IMR-90 (cell line): ENCODE results near the gene STAT4. TPM values are rescaled to one million over a fixed set of nuclear protein-coding genes. Genes with fewer than 3 reads are reported as not detected.

ENCODE experiments used
- ATAC-seq: fragments of 200-7000 bp; cut with Tn5 transposase; 2 replicates; pipeline ENCODE4 v1.9.1; 2020; ENCODE audit warnings: low read depth, mild to moderate bottlenecking, moderate library complexity
- BruUV-seq: library from RNA; stranded (reverse); fragments of 400-500 nt; replicated peaks from 2 replicates; lab custom pipeline; 2021; lab: Mats Ljungman, UMichigan
- CTCF ChIA-PET: fragments of 300-600 bp; formaldehyde crosslinking; extraction: SDS; loops from one replicate; lab custom pipeline; 2021; ENCODE audit warnings: antibody characterized with exemption; lab: Yijun Ruan, JAX
- POLR2A ChIA-PET: fragments of 300-600 bp; sonication (Branson Sonifier 250); formaldehyde crosslinking; loops from one replicate; lab custom pipeline; 2022; ENCODE audit warnings: antibody characterized with exemption; ENCODE audit not compliant: unreplicated experiment; lab: Charles Lee
- DNase-seq: peaks from one replicate; pipeline ENCODE4 v3.0.0; 2013
- H2AFZ ChIP-seq: replicated peaks from 2 replicates; pipeline ENCODE3; 2013; ENCODE audit warnings: low read length, mild to moderate bottlenecking; ENCODE audit not compliant: poor library complexity
- H2AK5ac ChIP-seq: 2 replicates; pipeline ENCODE4 v1.6.1; 2013; ENCODE audit warnings: low read depth, low read length, inconsistent platforms
- H2AK9ac ChIP-seq: replicated peaks from 2 replicates; pipeline ENCODE3; 2013; ENCODE audit warnings: mild to moderate bottlenecking, low read depth, low read length, moderate library complexity; ENCODE audit not compliant: poor library complexity
- H2BK120ac ChIP-seq: 2 replicates; pipeline ENCODE4 v1.6.1; 2013; ENCODE audit warnings: low read depth, low read length, inconsistent platforms
- H2BK15ac ChIP-seq: 3 replicates; pipeline ENCODE4 v1.6.1; 2013; ENCODE audit warnings: low read depth, low read length, inconsistent platforms
- H2BK20ac ChIP-seq: 2 replicates; pipeline ENCODE4 v1.6.1; 2013; ENCODE audit warnings: low read depth, mild to moderate bottlenecking, inconsistent platforms, low read length, moderate library complexity
- H2BK5ac ChIP-seq: 2 replicates; pipeline ENCODE4 v1.6.1; 2013; ENCODE audit warnings: mild to moderate bottlenecking, low read depth, low read length, inconsistent platforms; ENCODE audit not compliant: poor library complexity, severe bottlenecking
- H3K14ac ChIP-seq: replicated peaks from 2 replicates; pipeline ENCODE4 v1.6.1; 2013; ENCODE audit warnings: low read depth, low read length, inconsistent platforms
- H3K18ac ChIP-seq: 2 replicates; pipeline ENCODE4 v1.6.1; 2013; ENCODE audit warnings: low read depth, low read length, control low read depth
- H3K23ac ChIP-seq: 2 replicates; pipeline ENCODE4 v1.6.1; 2013; ENCODE audit warnings: low read depth, low read length, inconsistent platforms
- H3K27ac ChIP-seq: 2 replicates; pipeline ENCODE4 v1.5.1; 2013; ENCODE audit warnings: mild to moderate bottlenecking, control low read depth, low read length; ENCODE audit not compliant: insufficient read depth
- H3K27me3 ChIP-seq: 2 replicates; pipeline ENCODE4 v1.6.1; 2013; ENCODE audit warnings: low read length; ENCODE audit not compliant: control insufficient read depth, insufficient read depth
- H3K36me3 ChIP-seq: 2 replicates; pipeline ENCODE4 v1.6.1; 2013; ENCODE audit warnings: low read length, mixed read lengths; ENCODE audit not compliant: control insufficient read depth, insufficient read depth
- H3K4ac ChIP-seq: 2 replicates; pipeline ENCODE4 v1.6.1; 2013; ENCODE audit warnings: low read depth, low read length, inconsistent platforms
- H3K4me1 ChIP-seq: 2 replicates; pipeline ENCODE4 v1.6.1; 2013; ENCODE audit warnings: low read length, mixed read lengths; ENCODE audit not compliant: control insufficient read depth, insufficient read depth
- H3K4me2 ChIP-seq: 2 replicates; pipeline ENCODE4 v1.6.1; 2013; ENCODE audit warnings: low read depth, mild to moderate bottlenecking, control low read depth, low read length, moderate library complexity
- H3K4me3 ChIP-seq: 2 replicates; pipeline ENCODE4 v1.5.1; 2013; ENCODE audit warnings: low read depth, mild to moderate bottlenecking, control low read depth, low read length, moderate library complexity; ENCODE audit not compliant: insufficient read depth
- H3K56ac ChIP-seq: 2 replicates; pipeline ENCODE4 v1.6.1; 2013; ENCODE audit warnings: low read length, inconsistent platforms; ENCODE audit not compliant: insufficient read depth; ENCODE audit errors: extremely low read depth
- H3K79me1 ChIP-seq, 2 experiments: 2 replicates each; pipeline ENCODE4 v1.6.1; 2013; ENCODE audit warnings: low read length in 2 of 2, inconsistent platforms in 1 of 2, low read depth in 1 of 2
- H3K9ac ChIP-seq: 2 replicates; pipeline ENCODE4 v1.6.1; 2013; ENCODE audit warnings: low read depth, low read length, control low read depth
- H3K9me1 ChIP-seq: 2 replicates; pipeline ENCODE4 v1.6.1; 2013; ENCODE audit warnings: low read length, inconsistent platforms; ENCODE audit not compliant: insufficient read depth
- H3K9me3 ChIP-seq: 2 replicates; pipeline ENCODE4 v1.6.1; 2013; ENCODE audit warnings: low read length; ENCODE audit not compliant: control insufficient read depth, insufficient read depth
- H4K20me1 ChIP-seq: 2 replicates; pipeline ENCODE4 v1.6.1; 2013; ENCODE audit warnings: low read length, inconsistent platforms; ENCODE audit not compliant: insufficient read depth
- H4K5ac ChIP-seq: 2 replicates; pipeline ENCODE4 v1.6.1; 2013; ENCODE audit warnings: mild to moderate bottlenecking, low read depth, low read length, control low read depth
- H4K8ac ChIP-seq, 2 experiments: 2 replicates each; pipeline ENCODE4 v1.6.1; 2013; ENCODE audit warnings: low read depth in 2 of 2, low read length in 2 of 2, control low read depth in 1 of 2, inconsistent platforms in 1 of 2
- H4K91ac ChIP-seq: 2 replicates; pipeline ENCODE4 v1.6.1; 2013; ENCODE audit warnings: low read depth, low read length, inconsistent platforms; ENCODE audit not compliant: insufficient read depth
- BHLHE40 ChIP-seq: fragments of 150-350 bp; IDR thresholded peaks from 2 replicates; pipeline ENCODE4 v1.6.1; 2016; ENCODE audit warnings: mild to moderate bottlenecking, low read depth, low read length
- CEBPB ChIP-seq: IDR thresholded peaks from 2 replicates; pipeline ENCODE4 v1.6.1; 2012; ENCODE audit warnings: low read depth, low read length, improper control_type of control experiment
- CHD1 ChIP-seq: IDR thresholded peaks from 2 replicates; pipeline ENCODE4 v1.6.1; 2012; ENCODE audit warnings: low read depth, low read length, improper control_type of control experiment
- CTCF ChIP-seq: conservative IDR thresholded peaks from 2 replicates; pipeline ENCODE4 v1.5.1; 2012; ENCODE audit warnings: mild to moderate bottlenecking, low read depth, low read length, improper control_type of control experiment
- FOS ChIP-seq: fragments of 150-350 bp; IDR thresholded peaks from 2 replicates; pipeline ENCODE4 v1.6.1; 2016; ENCODE audit warnings: low read depth, low read length
- MAFK ChIP-seq: IDR thresholded peaks from 2 replicates; pipeline ENCODE4 v1.6.1; 2012; ENCODE audit warnings: low read depth, low read length, improper control_type of control experiment
- MAZ ChIP-seq: IDR thresholded peaks from 2 replicates; pipeline ENCODE4 v1.6.1; 2012; ENCODE audit warnings: low read depth, mild to moderate bottlenecking, low read length, improper control_type of control experiment, moderate library complexity, borderline replicate concordance
- MXI1 ChIP-seq: IDR thresholded peaks from 2 replicates; pipeline ENCODE4 v1.6.1; 2012; ENCODE audit warnings: low read depth, mild to moderate bottlenecking, low read length, moderate library complexity, borderline replicate concordance
- NFE2L2 ChIP-seq: fragments of 150-350 bp; IDR thresholded peaks from 2 replicates; pipeline ENCODE4 v1.6.1; 2016; ENCODE audit warnings: low read depth, mild to moderate bottlenecking, low read length
- POLR2A ChIP-seq: IDR thresholded peaks from 2 replicates; pipeline ENCODE4 v1.6.1; 2012; ENCODE audit warnings: mild to moderate bottlenecking, low read depth, low read length
- RAD21 ChIP-seq: IDR thresholded peaks from 2 replicates; pipeline ENCODE4 v1.6.1; 2012; ENCODE audit warnings: low read length, improper control_type of control experiment
- RCOR1 ChIP-seq: IDR thresholded peaks from 2 replicates; pipeline ENCODE4 v1.6.1; 2012; ENCODE audit warnings: mild to moderate bottlenecking, low read length, improper control_type of control experiment; ENCODE audit not compliant: insufficient replicate concordance
- RFX5 ChIP-seq: IDR thresholded peaks from 2 replicates; pipeline ENCODE4 v1.8.0; 2012; ENCODE audit warnings: low read depth, mild to moderate bottlenecking, low read length, moderate library complexity
- SMC3 ChIP-seq: fragments of 150-350 bp; IDR thresholded peaks from 2 replicates; pipeline ENCODE4 v1.6.1; 2016; ENCODE audit warnings: low read depth, mild to moderate bottlenecking, antibody characterized with exemption, low read length, moderate library complexity
- WGBS, 2 experiments: methylation state at CpG; one replicate each; pipeline versions ENCODE4 v1.1.5 to v1.1.7; 2013; ENCODE audit warnings: missing lambda C conversion rate in 2 of 2; ENCODE audit not compliant: insufficient read length in 1 of 2; ENCODE audit errors: extremely low coverage in 2 of 2; 5-methylcytosine and 5-hydroxymethylcytosine counted together
- dilution Hi-C: fragments of 300-500 bp; cut with HindIII; formaldehyde crosslinking; loops from one replicate; pipeline ENCODE4 v1.14.3; 2018; ENCODE audit warnings: low sequenced_read_pairs; ENCODE audit not compliant: unreplicated experiment
- in situ Hi-C: fragments of 300-500 bp; cut with MboI; formaldehyde crosslinking; loops from 3 replicates; pipeline ENCODE4 v1.14.3; 2019; ENCODE audit warnings: low sequenced_read_pairs, inconsistent platforms, mixed read lengths
- intact Hi-C: fragments of 100-400 bp; cut with micrococcal nuclease; formaldehyde crosslinking; loops from 2 replicates; pipeline ENCODE4 v1.10.0; 2022
- polyA plus RNA-seq, 3 experiments: library from polyadenylated mRNA; depleted of rRNA; stranded (reverse); fragments of >200 nt; gene quantifications; 2 replicates each; pipeline ENCODE4 v1.2.3, GENCODE V29; 2012; ENCODE audit warnings: low replicate concordance in 1 of 3
- total RNA-seq: library from RNA; depleted of rRNA; stranded (reverse); fragments of >200 nt; gene quantifications from 2 replicates; pipeline ENCODE4 v1.2.3, GENCODE V29; 2012
- TF ChIP-seq, protein P1 (sequence below): fragments of 150-350 bp; IDR thresholded peaks from 2 replicates; pipeline ENCODE4 v1.6.1; 2017; ENCODE audit warnings: mild to moderate bottlenecking, antibody characterized with exemption, low read length, low read depth
- TF ChIP-seq, protein P2 (sequence below): fragments of 150-350 bp; IDR thresholded peaks from 2 replicates; pipeline ENCODE4 v1.6.1; 2016; ENCODE audit warnings: low read depth, mild to moderate bottlenecking, low read length, moderate library complexity, borderline replicate concordance

STAT4 gene
- total and polyA plus RNA-seq, 2 of the 4 experiments (the other 2 are of a cell fraction) = 0.36 to 0.48 TPM

DNA sequence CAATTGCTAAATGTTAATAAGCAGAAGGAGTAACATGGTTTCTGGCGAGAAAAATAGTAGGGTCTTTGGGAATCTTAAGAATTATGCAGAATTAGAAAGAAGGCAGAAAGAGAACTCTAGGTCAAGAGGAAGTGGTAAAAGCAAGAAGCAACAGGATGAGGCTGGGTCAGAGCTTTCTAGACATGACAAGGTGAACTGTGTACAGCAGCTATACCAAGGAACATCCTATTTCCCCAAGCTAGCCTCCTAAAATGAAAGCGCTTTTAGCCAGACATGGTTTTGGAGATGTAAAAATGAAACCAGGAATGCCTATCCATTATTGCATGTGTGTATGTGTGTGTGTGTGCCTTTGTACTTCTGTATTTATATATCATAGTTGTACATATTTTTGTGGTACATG, 94.6 kb downstream of the STAT4 start:
- Histone ChIP-seq H3K4me1 (peaks cover 5% of the 10 kb centered on the region), H4K8ac (no peak overlapping the region), H3K4me2 (no peak overlapping the region), H4K91ac (no peak overlapping the region), H3K14ac (no peak overlapping the region), H2BK5ac (no peak overlapping the region), H3K56ac (no peak overlapping the region), H3K9me1 (peaks cover 4% of the 10 kb centered on the region), H2AFZ (no peak overlapping the region), H2BK20ac (no peak overlapping the region), H3K9me3 (no peaks in the 10 kb centered on the region), H3K18ac (no peak overlapping the region), H4K20me1 (no peaks in the 10 kb centered on the region), H3K9ac (no peak overlapping the region), H2BK120ac (no peak overlapping the region), H3K79me1 (no peaks in the 10 kb centered on the region; a peak in 1 of 4 replicates), H4K5ac (no peak overlapping the region), H3K36me3 (no peaks in the 10 kb centered on the region), H2AK5ac (no peak overlapping the region), H2BK15ac (no peak overlapping the region), H3K27me3 (no peaks in the 10 kb centered on the region), H3K4ac (no peak overlapping the region), H2AK9ac (no peak overlapping the region), H3K23ac (no peak overlapping the region), H3K27ac (no peak overlapping the region), H3K4me3 (no peak overlapping the region)
- ATAC-seq (no peak), DNase-seq (no peak)
- intact Hi-C loops (no loop called here), in situ Hi-C loops (loop anchor here (10.0 kb wide), 1 partner anchor 439 kb away; no protein-coding TSS in a partner anchor), dilution Hi-C loops (no loop called here)
- TF ChIP-seq, protein P1, sequence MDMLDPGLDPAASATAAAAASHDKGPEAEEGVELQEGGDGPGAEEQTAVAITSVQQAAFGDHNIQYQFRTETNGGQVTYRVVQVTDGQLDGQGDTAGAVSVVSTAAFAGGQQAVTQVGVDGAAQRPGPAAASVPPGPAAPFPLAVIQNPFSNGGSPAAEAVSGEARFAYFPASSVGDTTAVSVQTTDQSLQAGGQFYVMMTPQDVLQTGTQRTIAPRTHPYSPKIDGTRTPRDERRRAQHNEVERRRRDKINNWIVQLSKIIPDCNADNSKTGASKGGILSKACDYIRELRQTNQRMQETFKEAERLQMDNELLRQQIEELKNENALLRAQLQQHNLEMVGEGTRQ = no peak
- no peak for TF ChIP-seq POLR2A
- TF ChIP-seq RFX5 = no peak
- TF ChIP-seq FOS = no peak
- no peak for TF ChIP-seq MAFK
- TF ChIP-seq RCOR1 = no peak
- no peak for TF ChIP-seq SMC3
- TF ChIP-seq, protein P2, sequence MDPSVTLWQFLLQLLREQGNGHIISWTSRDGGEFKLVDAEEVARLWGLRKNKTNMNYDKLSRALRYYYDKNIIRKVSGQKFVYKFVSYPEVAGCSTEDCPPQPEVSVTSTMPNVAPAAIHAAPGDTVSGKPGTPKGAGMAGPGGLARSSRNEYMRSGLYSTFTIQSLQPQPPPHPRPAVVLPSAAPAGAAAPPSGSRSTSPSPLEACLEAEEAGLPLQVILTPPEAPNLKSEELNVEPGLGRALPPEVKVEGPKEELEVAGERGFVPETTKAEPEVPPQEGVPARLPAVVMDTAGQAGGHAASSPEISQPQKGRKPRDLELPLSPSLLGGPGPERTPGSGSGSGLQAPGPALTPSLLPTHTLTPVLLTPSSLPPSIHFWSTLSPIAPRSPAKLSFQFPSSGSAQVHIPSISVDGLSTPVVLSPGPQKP = no peak
- TF ChIP-seq CEBPB = no peak
- TF ChIP-seq CHD1 = no peak
- no peak for TF ChIP-seq CTCF
- no peak for TF ChIP-seq RAD21
- no peak for TF ChIP-seq BHLHE40
- no peak for TF ChIP-seq MAZ
- TF ChIP-seq MXI1 = no peak
- no peak for TF ChIP-seq NFE2L2
- WGBS, 2 experiments = 50% methylated on average over 1 of the region's 2 CpGs; no CpG with 5 or more reads in 1 of the 2 experiments
- POLR2A ChIA-PET = no interaction called here
- no TSS peak for BruUV-seq
- CTCF ChIA-PET = no interaction called here
